CD4-positive, alpha-beta T cell treated with Interleukin-4 for 4 hours (primary cell): Measurements from ENCODE around the gene CLDN20.
"Not testable (repeated sequence)": the region's sequence is repeated elsewhere in the genome, so short reads cannot be mapped to it uniquely, and the experiment has no call there.

Experiments
- DNase-seq: peaks from one replicate; pipeline ENCODE4 v3.0.0-alpha.2; 2020

CLDN20 gene

GRCh38 chr6:155271145-155271544, 7.3 kb downstream of the CLDN20 start:
- no peak for DNase-seq

GRCh38 chr6:155272353-155273232, 8.8 kb downstream of the CLDN20 start:
- no peak for DNase-seq

- DNase-seq: no peak
Measured at GRCh38 chr6:155273431-155273830, 9.6 kb downstream of the CLDN20 start.

- no peak for DNase-seq
Measured at GRCh38 chr6:155274106-155274505, 10.3 kb downstream of the CLDN20 start.

GRCh38 chr6:155274533-155274932, 10.7 kb downstream of the CLDN20 start:
- no peak for DNase-seq

- DNase-seq: no peak
Measured at GRCh38 chr6:155275808-155276480, 12.1 kb downstream of the CLDN20 start.

GRCh38 chr6:155276638-155277037, 12.8 kb downstream of the CLDN20 start:
- DNase-seq: no peak

- DNase-seq: no peak
Measured at GRCh38 chr6:155278319-155279049, 14.7 kb downstream of the CLDN20 start.

GRCh38 chr6:155284775-155285174, 21.0 kb downstream of the CLDN20 start:
- no peak for DNase-seq

GRCh38 chr6:155287762-155288161, 23.9 kb downstream of the CLDN20 start:
- DNase-seq: no peak

GRCh38 chr6:155290491-155290890, 26.7 kb downstream of the CLDN20 start:
- DNase-seq: no peak

- no peak for DNase-seq
Measured at GRCh38 chr6:155291291-155291690, 27.5 kb downstream of the CLDN20 start.

- DNase-seq: no peak
Measured at GRCh38 chr6:155292711-155293110, 28.9 kb downstream of the CLDN20 start.

GRCh38 chr6:155297669-155298068, 33.9 kb downstream of the CLDN20 start:
- DNase-seq: no peak

- no peak for DNase-seq
Measured at GRCh38 chr6:155301867-155302266, 38.1 kb downstream of the CLDN20 start.

GRCh38 chr6:155303361-155303870, 39.6 kb downstream of the CLDN20 start:
- no peak for DNase-seq

GRCh38 chr6:155306958-155307357, 43.1 kb downstream of the CLDN20 start:
- no peak for DNase-seq

- no peak for DNase-seq
Measured at GRCh38 chr6:155309150-155309549, 45.3 kb downstream of the CLDN20 start.

- DNase-seq: no peak
Measured at GRCh38 chr6:155310596-155310995, 46.8 kb downstream of the CLDN20 start.

- no peak for DNase-seq
Measured at GRCh38 chr6:155311086-155311485, 47.3 kb downstream of the CLDN20 start.

GRCh38 chr6:155311583-155311982, 47.8 kb downstream of the CLDN20 start:
- DNase-seq: no peak

- DNase-seq: not testable (repeated sequence)
Measured at GRCh38 chr6:155312950-155313349, 49.1 kb downstream of the CLDN20 start.

- DNase-seq: peak; percentile 27
Measured at GRCh38 chr6:155313602-155314091, 49.8 kb downstream of the CLDN20 start.
